Activated CD4-positive, alpha-beta T cell treated with anti-CD3 and anti-CD28 coated beads, Interleukin-2, amount 50 U/mL, for 16 hours (primary cell): ENCODE measurements around the gene OSBPL10.

Experiments used
- DNase-seq: peaks from one replicate; pipeline ENCODE4 v3.0.0-alpha.2; 2020

The OSBPL10 gene

DNA sequence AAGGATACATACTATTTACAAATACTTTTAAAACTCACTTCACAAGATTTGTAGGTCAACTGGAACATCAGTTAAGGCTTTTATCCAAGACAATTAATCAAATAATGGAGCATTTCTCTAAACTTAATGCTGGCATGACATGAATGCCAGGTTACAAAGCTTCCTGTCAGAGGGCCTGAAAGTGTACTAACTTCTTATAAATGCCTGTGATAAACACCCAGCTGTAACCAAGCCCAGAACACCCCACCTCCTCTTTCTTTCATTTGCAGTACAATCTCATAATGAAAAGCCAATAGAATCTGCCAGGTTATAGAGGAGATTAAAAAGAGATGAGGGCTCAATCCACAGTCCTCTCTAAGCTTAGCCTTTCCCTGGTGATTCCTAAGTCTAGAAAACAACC, 214.4 kb downstream of the OSBPL10 start:
- no peak for DNase-seq

DNA sequence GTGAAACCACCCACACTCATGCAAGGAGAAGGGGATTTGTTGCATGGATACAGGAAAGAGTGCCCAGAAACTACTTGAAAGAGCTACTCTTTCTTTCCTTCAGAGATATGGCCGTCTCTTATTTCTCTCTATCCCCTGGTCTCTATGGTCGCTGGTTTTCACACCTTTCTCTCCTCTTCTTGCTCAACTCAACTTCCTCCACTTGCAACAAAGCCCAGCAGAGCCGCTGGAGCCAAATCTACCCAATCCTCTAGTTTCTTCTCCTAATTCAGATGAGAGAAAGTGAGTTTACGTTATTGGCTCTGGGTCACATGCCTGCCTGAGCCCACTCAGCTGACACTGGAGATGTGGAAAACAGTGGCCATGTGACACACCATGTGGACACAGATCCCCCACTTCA, 215.2 kb downstream of the OSBPL10 start:
- DNase-seq, result peak; percentile 58

DNA sequence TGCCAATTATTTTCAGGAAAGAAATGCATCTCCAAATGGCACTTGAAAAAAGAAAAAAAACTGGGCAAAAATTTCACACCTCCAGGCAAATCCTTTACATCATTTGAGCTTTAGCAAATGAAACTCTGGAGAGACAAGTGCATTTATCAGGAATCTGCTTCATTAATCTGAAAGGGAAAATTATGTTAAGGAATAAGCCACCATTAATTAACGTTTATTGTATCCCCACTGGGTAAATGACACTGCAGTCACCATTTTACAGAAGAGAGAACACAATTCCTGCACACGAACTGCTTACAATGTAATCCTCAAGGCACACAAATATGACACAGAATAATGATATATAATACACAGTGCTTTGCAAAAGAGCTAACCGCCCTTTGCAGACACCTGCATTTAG, 217.3 kb downstream of the OSBPL10 start:
- DNase-seq, result no peak

DNA sequence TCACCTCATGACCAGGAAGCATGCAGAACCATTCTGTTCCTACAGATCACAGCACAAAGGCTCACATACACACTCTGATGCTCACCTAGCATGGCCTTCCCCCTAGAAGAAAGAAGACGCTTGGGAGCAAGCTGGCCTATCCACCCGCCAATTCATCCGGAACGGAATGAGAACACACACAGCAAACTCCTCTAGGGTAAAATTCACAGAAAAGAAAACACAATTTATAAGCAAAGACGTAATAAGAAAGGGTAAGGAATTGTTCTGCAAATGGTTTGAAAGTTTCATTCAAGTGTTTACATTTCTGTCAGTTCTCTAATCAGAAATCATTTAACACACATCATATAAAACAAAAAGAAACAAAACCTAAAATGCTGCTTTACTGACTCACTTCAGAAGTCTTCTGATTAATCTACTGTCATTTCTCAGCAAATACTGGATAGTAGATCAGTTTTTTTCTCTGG, 218.1 kb downstream of the OSBPL10 start:
- DNase-seq, result peak; percentile 40

DNA sequence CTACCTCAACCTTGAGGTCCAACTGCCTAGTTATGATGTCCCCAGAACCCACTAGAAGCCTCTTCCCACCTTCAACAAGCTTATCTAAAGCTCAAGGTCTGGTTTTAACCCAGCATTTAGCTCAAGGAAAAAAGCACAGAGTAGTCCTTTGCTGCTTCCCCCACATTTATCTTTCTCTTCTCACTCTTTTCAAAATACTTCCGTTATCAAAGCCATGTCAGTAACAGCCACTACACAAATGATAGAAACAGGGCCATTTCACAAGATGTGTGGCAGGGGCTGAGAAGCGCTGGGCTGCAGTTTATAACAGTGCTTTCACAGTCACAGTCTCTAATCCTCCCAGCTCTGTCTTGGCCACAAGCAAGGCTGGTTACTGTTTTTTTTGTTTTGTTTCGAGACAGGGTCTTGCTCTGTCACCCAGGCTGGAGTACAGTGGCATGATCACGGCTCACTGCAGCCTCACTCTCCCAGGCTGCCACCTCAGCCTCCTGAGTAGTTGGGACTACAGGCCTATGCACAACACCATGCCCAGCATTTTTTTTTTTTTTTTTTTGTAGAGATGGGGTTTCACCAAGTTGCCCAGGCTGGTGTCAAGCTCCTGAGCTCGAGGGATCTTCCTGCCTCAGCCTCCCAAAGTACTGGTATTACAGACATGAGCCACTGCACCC, 218.8 kb downstream of the OSBPL10 start:
- DNase-seq, result peak; percentile 68

DNA sequence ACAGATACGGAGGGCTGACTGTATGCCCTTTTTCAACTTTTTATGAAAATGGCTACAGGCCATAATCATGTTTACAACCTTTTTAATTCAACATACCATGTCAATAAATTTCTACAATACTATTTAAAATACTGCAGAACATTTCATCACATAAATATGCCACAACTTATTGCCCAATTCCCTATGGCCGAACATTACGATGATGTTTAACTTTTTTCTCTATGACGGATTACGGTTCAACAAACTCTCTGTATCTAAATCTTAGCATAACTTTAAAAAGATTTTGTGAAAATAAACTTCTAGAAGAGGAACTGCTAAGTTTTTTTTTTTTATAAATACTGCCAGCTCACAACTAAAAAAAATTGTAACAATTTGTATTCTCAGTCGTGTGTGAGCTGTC, 220.4 kb downstream of the OSBPL10 start:
- DNase-seq, result no peak

DNA sequence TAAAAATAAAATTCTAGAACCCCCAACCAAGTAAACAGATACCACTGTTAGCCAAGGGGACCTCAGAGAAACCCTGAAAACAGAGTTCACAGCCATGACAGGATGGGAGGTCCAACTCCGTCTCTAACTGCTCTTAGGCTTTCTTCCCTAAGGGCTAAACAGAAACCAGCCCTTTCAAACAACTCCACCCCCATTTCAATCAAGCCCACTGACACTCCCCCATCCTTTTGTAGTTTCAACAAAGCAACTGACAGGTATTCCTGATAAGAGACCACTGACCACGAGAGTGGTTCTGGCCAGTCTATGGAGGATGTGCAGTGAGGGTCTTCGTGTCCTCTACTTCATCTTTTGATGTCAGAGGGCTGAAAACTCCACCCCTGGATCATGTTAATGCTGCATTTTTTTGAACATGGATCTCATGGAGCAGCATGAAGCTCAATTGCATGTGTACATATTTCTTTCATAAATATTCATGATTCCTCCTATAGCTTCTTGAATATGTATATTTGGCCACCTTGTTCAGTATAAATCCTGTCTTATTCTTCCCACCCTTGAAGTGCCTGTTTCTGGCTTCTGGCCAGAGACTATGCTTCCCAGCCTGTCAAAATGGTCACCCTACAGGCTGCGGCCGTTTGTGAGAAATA, 222.6 kb downstream of the OSBPL10 start:
- DNase-seq, result no peak

DNA sequence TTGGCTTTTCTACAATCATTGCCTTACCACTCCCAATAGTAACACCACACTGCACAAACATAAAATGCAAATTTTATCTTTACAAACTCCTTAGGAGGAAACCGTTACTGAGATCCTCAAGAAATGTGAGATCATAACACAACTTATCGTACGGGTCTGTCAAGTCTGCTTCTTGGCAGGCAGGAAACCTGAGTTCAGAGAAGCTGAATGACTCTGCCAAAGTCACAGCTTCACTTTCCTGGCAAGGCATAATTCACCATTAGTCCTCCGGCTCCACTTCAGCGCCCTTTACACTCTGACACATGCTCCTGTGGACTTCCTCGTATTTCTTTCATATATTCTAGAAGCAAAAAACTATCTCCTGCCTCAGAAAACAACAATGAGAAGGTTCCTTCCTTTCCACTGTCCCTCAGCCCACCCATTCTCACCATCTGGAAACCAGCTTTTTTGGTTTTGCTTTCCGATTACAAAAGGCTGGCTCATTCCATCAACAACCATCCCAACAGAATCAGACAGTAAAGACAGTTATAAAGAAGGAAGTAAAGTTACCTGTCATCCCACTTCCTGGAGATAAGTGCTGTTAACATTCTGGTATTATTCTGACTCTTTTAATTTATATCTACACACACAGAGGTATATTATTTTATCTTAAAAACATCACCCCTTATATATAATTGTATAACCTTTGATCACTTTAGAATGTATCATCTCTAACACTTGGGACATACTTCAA, 225.0 kb downstream of the OSBPL10 start:
- DNase-seq, result peak; percentile 90

DNA sequence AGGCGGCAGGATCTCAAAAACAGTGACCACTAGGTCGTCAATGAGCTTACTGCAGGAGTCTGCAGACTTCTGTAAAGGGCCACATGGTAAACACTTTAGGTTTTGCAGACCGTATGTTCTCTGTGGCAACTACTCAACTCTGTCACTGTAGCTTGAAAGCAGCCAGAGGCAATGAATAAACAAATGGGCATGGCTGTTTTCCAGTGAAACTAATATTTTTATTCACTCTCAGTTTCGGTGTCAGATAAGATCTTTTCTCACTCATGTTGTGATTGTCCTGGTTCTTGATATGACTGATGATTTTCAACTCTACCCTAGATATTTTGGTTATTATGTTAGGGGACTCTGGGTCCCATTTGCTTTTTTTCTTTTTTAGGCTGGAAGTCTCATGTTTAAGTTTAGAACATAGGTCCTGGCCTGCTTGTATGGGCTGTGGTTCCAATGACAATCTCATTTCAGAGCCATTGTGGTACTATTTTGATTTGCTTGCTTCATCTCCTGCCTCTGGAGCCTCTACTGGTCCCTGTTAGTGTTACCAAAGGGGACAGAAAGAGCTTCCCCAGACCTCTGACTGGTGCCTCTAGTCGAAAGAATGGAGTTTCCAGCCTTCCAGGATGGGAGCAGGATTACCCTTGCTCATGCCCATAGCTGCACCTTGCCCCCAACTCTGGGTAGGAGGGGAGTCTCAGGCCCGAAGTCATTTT, 226.3 kb downstream of the OSBPL10 start:
- peak; percentile 91 for DNase-seq

DNA sequence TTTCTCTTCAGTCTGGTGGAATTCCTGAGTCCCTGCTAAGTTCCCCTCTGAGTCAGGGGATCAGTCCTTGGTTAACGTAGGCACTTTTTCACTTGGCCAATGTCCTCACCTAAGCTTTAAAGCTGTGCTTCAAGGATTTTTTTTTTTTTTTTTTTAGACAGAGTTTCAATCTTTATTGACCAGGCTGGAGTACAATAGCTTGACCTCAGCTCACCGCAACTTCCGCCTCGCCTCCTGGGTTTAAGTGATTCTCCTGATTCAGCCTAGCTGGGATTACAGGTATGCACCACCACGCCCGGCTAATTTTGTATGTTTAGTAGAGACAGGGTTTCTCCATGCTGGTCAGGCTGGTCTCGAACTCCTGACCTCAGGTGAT, 228.0 kb downstream of the OSBPL10 start:
- no peak for DNase-seq

DNA sequence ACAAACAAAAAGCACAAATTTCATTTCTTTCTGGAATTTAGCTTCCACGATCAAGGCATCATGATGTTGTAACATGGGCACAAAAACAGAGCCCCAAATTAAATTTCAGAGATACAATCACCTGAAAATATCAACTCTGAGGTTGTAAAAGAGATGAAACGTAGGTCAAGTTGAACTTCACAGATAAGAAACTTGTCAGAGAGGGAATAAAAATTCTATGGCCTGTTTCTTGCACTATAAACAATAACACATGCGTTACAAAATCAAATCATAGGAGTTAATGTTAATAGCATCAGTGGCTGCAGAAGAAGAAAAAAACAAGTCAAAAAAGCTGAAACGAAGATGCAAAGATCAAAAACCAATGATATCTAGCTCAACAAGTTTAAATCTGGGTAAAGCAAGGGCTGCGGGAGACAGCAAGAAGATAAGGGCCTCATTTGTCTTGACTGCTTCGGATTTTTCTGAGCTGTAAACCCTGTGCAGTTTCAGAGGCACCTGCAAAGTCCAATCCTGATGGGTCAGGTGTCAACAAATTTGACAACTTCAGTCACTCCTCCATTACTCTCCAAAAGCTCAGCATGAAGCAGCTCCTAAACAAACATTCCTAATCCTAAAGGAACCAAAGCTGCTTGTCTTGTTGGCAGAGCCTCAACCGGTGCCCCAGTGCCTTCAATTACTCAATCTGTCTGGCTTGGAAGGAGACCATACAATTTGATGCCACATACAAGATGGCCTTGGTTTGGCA, 228.6 kb downstream of the OSBPL10 start:
- no peak for DNase-seq

DNA sequence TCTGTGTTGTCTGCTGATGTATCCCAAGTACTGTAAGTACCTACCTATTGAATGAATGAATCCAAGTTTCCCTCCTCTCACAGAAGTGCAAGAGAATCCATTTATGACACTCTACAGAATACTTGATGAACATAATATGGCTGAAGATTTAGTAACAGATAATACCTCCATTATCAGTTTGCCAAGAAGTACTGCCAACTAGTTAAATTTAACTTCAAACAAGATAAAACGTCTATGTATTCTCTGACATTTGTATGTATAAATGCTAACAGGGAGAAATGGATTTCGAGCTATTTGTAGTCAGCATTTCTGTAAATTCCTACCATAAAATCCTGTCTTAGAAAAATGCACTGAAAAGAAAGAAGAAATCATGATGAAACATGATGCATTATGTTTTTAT, 230.7 kb downstream of the OSBPL10 start:
- no peak for DNase-seq

DNA sequence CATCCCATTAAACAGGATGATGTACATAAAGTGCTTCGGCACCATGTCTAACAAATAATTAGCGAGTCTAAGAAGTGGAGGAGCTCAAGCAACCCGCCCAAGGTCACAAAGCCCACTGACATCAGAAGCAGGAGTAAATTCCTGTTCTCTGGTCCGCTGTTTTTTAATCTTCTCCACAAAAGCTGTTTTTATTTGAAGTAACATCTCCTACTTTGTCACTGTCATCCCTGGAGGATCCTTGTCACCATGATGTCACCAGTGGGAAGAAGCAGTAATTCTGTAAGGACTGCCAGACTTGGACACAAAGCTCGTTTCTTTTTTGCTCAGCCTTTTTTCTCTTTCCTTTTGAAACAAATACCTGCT, 232.1 kb downstream of the OSBPL10 start:
- DNase-seq, result no peak

DNA sequence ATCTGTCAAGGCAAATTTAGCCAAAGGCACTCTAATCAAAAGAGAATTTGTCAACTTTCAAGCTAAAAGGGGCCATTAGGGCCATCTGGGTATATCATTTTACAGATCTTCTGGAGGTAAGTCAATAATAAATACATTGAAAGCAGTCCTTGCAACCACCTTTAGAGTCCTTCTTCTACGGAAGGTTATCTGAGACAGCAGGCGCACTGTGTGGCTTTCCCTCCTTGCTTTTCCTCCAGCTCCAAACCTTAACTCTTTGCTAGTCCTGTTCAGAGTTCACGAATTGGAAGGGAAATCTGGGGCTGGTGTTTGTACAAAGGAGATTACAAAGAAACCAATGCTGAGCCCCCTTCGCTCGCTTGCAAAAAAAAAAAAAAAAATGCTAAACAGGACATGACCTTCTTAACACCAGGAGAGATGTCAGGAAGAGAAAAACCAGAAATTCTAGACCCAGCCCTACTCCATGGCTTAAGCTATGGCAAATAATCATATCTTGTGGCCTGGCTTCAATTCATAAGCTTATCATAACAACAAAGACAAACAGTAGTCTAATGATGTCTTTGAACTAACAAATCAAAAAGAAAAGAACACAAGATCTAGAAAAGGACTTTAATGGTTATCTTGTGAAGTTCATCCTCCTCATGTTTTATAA, 232.7 kb downstream of the OSBPL10 start:
- DNase-seq, result no peak

DNA sequence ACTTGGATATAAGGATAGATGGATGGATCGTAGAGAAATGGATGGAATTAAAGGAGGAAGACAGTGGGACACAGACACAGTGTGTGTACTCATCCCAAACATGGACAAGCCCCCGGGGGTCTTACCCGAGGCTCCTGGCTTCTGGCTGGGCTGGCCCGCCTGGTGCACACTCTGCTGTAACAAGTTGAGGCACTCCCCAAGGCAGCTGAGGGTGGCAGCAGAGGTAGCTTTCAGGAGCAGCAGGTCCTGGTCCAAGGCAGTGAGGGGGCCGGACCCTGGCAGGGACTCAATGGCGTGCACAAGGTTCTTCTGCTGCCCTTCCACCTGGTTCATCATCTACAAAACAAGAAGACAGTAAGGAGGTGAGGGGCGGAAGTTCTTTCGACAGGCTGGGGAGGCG, 233.3 kb downstream of the OSBPL10 start:
- no peak for DNase-seq

DNA sequence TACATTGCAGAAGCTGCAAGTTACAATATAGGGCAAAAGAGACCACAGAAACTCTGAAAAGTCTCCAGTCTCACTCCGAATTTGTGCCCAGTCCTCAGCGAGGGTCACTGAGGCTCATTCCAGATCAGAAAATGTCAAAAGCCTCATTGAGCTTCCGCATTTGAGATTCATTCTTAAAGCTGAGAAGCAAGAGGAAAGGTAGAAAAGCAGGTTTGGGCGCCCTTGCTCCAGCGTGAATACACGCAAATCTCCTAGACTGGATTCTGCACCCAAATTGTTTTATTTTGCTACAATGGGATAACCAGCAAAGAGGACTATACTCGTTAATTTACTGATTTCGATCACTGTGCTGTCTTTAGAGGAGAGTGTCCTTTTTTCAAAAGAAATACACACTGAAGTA, 236.1 kb downstream of the OSBPL10 start:
- DNase-seq, result no peak

DNA sequence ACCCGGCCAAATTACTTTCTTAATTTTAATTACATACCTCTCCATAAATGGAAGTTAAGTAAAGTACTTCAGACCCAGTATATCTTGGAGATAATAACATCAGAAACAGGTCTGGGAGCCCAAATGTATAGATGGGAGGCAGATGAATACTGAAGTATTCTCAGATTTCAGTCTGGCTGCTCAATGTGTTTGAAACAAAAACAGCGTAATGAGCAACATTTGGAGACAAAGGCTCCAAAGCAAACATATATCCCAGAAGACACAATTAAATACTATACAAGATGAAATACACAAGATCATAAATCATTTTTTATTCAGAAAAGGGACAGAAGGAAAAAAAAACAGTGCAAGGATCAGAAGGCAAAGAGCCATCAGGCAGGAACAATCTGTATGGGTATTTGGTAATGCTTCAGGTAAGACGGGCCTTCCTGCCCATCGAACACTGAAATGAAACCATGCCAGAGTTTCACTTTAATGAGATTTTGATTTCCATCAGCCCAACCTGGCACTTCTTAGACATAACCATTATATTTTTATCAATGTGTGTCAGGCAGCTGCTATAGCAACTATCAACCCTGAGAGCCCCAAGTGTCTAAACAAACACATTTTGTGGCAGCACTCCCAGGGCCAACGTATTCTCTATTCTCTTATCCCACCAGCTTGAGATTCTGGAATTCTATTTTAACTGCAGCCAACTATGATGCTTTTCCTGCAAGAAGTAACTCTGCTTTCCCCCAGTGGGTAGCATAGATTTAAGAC, 237.6 kb downstream of the OSBPL10 start:
- DNase-seq, result no peak

DNA sequence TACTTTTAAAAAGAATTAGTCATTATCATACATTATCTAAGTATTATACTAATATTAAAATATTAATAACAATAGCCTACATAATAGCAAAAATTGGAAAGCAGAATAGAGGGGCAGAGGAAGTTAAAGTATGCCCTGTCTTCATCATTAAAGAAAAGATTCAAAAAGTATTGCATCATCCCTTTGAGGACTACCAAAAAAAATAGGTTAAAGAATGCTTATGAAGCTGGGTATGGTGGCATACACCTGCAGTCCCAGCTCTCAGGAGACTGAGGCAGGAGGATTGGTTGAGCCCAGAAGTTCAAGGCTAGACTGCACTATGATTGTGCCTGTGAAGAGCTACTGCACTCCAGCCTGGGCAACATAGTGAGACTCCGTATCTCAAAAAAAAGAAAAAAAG, 240.7 kb downstream of the OSBPL10 start:
- DNase-seq, result no peak

DNA sequence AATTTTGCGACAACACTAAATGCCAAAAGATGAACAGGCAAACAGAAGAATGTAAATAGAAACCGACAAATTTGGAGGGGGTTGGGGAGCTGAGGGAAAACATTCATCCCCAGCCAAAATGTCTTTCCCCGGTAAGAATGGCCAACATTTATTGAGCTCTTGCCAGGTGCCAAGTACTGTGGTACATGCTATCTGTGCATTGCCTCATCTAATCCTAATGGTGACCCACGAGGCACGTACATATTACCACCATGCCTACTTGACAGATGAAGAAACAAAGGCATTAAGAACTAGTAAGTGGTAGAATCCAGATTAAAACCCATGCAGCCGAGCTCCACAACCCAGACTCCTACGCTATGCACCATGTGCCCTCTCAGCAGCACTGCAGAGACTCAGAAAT, 242.7 kb downstream of the OSBPL10 start:
- no peak for DNase-seq

DNA sequence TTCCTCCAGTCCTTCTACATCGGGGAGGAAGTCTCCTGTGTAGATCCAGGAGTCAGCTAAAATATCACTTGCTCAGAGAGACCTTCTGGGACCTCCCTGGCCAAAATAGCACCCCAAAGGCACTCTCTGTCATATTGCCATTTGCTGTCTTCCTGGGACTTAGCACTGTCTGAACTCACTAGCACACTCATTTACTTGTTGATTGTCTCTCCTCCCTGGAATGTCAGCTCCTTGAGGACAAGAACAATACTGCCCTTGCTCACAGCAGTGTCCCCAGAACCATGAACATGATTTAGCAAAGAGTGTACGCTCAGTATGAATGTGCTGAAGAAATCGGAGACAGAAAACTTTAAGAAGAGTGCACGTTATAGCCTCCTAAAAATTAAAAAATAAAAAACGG, 245.4 kb downstream of the OSBPL10 start:
- DNase-seq, result no peak

DNA sequence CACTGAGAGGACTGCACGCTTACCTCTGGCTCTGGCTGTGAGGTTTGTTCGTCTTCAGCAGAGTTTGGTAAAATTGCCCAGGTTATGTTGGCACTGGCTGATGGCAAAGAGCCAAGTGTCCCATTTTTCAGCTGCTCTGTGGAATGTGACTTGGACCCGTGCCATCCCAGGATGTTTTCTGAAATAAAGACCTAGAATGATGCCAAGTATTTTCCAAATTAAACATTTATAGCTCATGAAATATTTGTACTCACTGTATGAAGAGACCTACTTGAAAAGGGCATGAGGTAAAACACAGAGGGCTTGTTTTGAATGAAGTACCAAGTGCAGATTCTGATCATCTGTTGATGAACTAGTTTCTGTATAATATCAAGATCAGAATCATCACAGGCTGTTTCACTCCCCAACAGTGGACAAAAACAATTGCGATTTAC, 247.8 kb downstream of the OSBPL10 start:
- no peak for DNase-seq

DNA sequence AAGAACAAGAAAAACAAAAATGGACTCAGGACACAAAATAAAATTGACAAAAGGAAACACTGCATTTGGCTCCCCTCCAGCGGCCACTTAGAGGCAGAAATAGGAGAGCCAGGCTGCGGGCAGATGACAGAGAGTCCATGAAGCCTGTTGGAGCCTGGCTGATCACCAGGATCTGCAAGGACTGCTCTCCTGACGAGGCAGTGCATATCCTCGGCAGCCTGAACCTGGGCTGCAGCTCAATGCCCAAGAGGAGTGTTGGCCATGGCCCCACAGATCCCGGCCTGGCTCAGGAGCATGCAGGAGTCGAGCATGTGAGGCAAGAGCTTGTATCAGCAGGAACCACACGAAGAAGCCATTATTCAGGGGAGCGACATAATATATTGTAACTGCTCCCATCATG, 248.5 kb downstream of the OSBPL10 start:
- no peak for DNase-seq
